ENCODE results near the gene TREH. TPM values are rescaled to one million over a fixed set of nuclear protein-coding genes. Genes with fewer than 3 reads are reported as not detected.

Gene TREH
- total RNA-seq, 1 donor from 2014 or later, result not detected

DNA sequence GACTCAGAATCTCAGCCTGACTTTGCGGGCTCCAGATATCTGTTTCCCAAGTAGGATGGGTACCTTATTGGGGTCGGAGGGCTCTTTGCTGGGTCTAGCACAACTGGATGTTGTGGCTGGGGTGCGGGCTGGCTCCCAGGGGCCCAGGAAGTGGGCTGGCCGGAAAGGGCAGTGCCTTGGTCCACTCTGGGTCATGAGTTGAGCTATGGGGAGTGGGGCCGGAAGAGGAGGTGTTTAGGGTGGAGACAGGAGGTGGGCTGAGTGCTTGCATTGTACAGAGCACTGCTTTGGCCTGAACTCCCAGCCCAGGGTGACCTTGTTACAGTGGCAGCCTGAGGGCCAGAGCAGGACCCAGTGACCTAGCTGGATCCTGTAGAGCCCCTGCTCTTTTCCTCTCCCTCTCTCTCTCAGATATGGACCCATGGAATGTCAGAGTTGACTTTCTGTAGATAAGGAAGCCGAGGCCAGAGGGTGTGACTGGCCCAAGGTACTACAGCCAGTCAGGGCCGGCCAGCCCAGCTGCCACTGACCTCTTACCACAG, 58.9 kb downstream of the TREH start:
- Histone ChIP-seq H3K9me3 (replicated peaks) (no peaks in the 10 kb centered on the region), H3K27ac (replicated peaks) (peak overlapping the region; percentile 91), H3K27me3 (ENCODE audit: low read depth) (no peaks in the 10 kb centered on the region), H3K4me3 (peak overlapping the region; percentile 72), H3K36me3 (peaks cover 42% of the 10 kb centered on the region), H3K4me1 (peaks cover 99% of the 10 kb centered on the region)
- intact Hi-C loops (cut with micrococcal nuclease), result no loop called here
- TF ChIP-seq CTCF (IDR thresholded peaks at IDR 0.05; ENCODE audit: borderline replicate concordance), result no peak
- DNase-seq, result peak; percentile 53

- Histone ChIP-seq H3K27ac (replicated peaks) (peak overlapping the region; percentile 91), H3K4me3 (peak overlapping the region; percentile 72), H3K36me3 (peaks cover 42% of the 10 kb centered on the region), H3K27me3 (ENCODE audit: low read depth) (no peaks in the 10 kb centered on the region), H3K9me3 (replicated peaks) (no peaks in the 10 kb centered on the region), H3K4me1 (peaks cover 99% of the 10 kb centered on the region)
- no peak for TF ChIP-seq CTCF (IDR thresholded peaks at IDR 0.05; ENCODE audit: borderline replicate concordance)
- no peak for DNase-seq
- intact Hi-C loops (cut with micrococcal nuclease), result no loop called here
These were observed 59.8 kb downstream of the TREH start for GRCh38 chr11:118619444-118620197.

DNA sequence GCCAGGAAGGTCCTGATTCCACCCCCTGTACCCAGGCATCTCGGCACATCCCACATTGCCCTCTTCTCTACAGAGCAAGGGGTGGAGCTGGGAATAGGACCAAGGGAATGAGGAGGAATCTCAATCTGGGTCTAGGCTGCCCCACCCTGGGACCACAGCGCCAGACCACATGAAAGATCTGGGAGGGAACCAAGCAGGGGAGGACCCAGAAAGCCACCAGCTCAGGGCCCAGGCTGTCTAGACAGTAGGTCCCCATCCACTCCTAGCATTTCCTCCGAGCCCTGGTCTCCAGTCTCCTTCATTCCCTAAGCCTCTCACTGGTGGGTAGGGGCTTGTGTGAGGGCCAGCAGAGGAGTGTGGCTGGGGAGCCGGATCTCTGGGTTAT, 60.5 kb downstream of the TREH start:
- Histone ChIP-seq H3K9me3 (replicated peaks) (no peaks in the 10 kb centered on the region), H3K27me3 (ENCODE audit: low read depth) (no peaks in the 10 kb centered on the region), H3K4me3 (peak overlapping the region; percentile 72), H3K4me1 (peaks cover 98% of the 10 kb centered on the region), H3K36me3 (peaks cover 43% of the 10 kb centered on the region), H3K27ac (replicated peaks) (peak overlapping the region; percentile 91)
- intact Hi-C loops (cut with micrococcal nuclease), result no loop called here
- DNase-seq, result peak; percentile 64
- no peak for TF ChIP-seq CTCF (IDR thresholded peaks at IDR 0.05; ENCODE audit: borderline replicate concordance)

GRCh38 chr11:118618115-118618990, 61.1 kb downstream of the TREH start:
- Histone ChIP-seq H3K27me3 (ENCODE audit: low read depth) (no peaks in the 10 kb centered on the region), H3K27ac (replicated peaks) (peak overlapping the region; percentile 91), H3K9me3 (replicated peaks) (no peaks in the 10 kb centered on the region), H3K4me3 (peak overlapping the region; percentile 72), H3K4me1 (peaks cover 99% of the 10 kb centered on the region), H3K36me3 (peaks cover 48% of the 10 kb centered on the region)
- intact Hi-C loops (cut with micrococcal nuclease), result no loop called here
- no peak for TF ChIP-seq CTCF (IDR thresholded peaks at IDR 0.05; ENCODE audit: borderline replicate concordance)
- DNase-seq, result peak; percentile 79

DNA sequence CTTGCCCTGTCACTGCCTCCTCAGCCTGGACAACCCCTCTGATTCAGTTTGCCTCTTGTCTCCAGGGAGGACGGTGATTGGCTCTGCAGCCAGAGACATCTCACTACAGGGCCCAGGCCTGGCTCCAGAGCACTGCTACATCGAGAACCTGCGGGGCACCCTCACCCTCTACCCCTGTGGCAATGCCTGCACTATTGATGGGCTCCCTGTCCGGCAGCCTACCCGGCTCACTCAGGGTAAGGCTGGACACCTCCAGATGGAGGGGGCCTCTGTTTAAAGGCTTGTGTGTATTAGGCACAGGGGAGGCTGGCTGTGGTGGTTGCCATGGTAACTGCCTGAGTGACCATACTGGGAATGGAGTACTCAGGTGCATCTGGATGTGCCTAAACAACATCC, 63.5 kb downstream of the TREH start:
- intact Hi-C loops (cut with micrococcal nuclease), result no loop called here
- H3K4me1 ChIP-seq, result peaks cover 99% of the 10 kb centered on the region
- H3K36me3 ChIP-seq, result peaks cover 50% of the 10 kb centered on the region
- H3K9me3 ChIP-seq (replicated peaks), result no peaks in the 10 kb centered on the region
- H3K27ac ChIP-seq (replicated peaks), result peak overlapping the region; percentile 91
- DNase-seq, result no peak
- H3K4me3 ChIP-seq, result no peak overlapping the region
- no peaks in the 10 kb centered on the region for H3K27me3 ChIP-seq (ENCODE audit: low read depth)
- TF ChIP-seq CTCF (IDR thresholded peaks at IDR 0.05; ENCODE audit: borderline replicate concordance), result no peak

Measured in left ventricle myocardium inferior (tissue), 1 donor.